ENCODE data around the gene FAM50A. TPM values are rescaled to one million over a fixed set of nuclear protein-coding genes. Genes with fewer than 3 reads are reported as not detected.

The FAM50A gene
- total RNA-seq, 1 donor from 2014 or later: 85.4 TPM

GRCh38 chrX:154469114-154469513, 25.2 kb downstream of the FAM50A start:
- peaks cover 7% of the 10 kb centered on the region for H3K36me3 Mint-ChIP-seq (ENCODE audit: low read depth)
- no peaks in the 10 kb centered on the region for H3K9me3 Mint-ChIP-seq
- H3K4me1 Mint-ChIP-seq: no peaks in the 10 kb centered on the region
- intact Hi-C loops (cut with micrococcal nuclease): no loop called here
- no peaks in the 10 kb centered on the region for H3K27me3 Mint-ChIP-seq
- DNase-seq: no peak
- H3K4me3 Mint-ChIP-seq: no peak overlapping the region
- no peak overlapping the region for H3K27ac Mint-ChIP-seq

DNA sequence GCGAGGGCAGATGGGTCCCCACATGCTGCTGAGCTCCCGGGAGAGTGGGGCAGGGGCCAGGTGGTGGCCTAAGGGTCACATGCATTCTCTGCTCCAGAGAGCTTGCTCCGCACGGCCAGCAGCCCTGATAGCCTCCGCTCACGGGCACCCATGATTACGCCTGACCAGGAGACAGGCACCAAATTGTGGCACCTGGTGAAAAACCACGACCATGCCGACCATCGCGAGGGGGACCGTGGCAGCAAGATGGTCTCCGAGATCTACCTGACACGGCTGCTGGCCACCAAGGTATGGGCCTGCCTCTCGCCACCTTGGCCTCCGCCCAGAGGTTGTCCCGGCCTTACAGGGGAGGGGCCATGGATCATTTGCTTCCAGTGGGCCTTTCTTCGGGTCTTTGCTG, 25.9 kb downstream of the FAM50A start:
- Mint-ChIP-seq H3K4me3 (no peak overlapping the region), H3K9me3 (no peaks in the 10 kb centered on the region), H3K27ac (no peak overlapping the region), H3K4me1 (no peaks in the 10 kb centered on the region), H3K36me3 (ENCODE audit: low read depth) (peaks cover 7% of the 10 kb centered on the region), H3K27me3 (no peaks in the 10 kb centered on the region)
- DNase-seq: no peak
- intact Hi-C loops (cut with micrococcal nuclease): no loop called here

- Mint-ChIP-seq H3K36me3 (ENCODE audit: low read depth) (peaks cover 9% of the 10 kb centered on the region), H3K4me3 (no peak overlapping the region), H3K4me1 (peaks cover 2% of the 10 kb centered on the region), H3K27ac (no peak overlapping the region), H3K27me3 (no peaks in the 10 kb centered on the region), H3K9me3 (no peaks in the 10 kb centered on the region)
- intact Hi-C loops (cut with micrococcal nuclease): no loop called here
- DNase-seq: no peak
These were observed 26.5 kb downstream of the FAM50A start for GRCh38 chrX:154470434-154470833.

DNA sequence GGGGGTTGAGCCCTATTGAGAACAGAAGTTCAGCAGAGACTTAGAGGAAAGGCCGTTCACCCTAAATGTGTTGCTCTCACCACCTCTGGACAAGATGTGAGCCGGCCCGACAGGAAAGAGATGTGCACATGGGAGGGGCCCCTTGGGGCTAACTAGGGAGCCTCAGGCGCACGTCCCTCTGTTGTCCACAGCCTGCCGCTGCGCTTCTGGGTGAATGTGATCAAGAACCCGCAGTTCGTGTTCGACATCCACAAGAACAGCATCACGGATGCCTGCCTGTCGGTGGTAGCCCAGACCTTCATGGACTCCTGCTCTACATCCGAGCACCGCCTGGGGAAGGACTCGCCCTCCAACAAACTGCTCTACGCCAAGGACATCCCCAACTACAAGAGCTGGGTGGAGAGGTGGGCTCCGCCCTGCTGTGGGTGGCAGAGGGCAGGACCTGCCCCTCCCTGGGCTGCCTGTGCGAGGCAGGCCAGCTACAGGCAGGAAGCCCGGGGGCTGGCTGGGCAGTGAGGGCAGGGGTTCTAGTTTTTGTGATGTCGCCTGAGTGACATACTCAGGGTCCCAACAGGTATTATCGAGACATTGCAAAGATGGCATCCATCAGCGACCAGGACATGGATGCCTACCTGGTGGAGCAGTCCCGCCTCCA, 27.1 kb downstream of the FAM50A start:
- peaks cover 5% of the 10 kb centered on the region for H3K4me1 Mint-ChIP-seq
- H3K27ac Mint-ChIP-seq: no peak overlapping the region
- peaks cover 11% of the 10 kb centered on the region for H3K36me3 Mint-ChIP-seq (ENCODE audit: low read depth)
- H3K9me3 Mint-ChIP-seq: no peaks in the 10 kb centered on the region
- no peak for DNase-seq
- H3K27me3 Mint-ChIP-seq: no peaks in the 10 kb centered on the region
- no peak overlapping the region for H3K4me3 Mint-ChIP-seq
- intact Hi-C loops (cut with micrococcal nuclease): no loop called here

DNA sequence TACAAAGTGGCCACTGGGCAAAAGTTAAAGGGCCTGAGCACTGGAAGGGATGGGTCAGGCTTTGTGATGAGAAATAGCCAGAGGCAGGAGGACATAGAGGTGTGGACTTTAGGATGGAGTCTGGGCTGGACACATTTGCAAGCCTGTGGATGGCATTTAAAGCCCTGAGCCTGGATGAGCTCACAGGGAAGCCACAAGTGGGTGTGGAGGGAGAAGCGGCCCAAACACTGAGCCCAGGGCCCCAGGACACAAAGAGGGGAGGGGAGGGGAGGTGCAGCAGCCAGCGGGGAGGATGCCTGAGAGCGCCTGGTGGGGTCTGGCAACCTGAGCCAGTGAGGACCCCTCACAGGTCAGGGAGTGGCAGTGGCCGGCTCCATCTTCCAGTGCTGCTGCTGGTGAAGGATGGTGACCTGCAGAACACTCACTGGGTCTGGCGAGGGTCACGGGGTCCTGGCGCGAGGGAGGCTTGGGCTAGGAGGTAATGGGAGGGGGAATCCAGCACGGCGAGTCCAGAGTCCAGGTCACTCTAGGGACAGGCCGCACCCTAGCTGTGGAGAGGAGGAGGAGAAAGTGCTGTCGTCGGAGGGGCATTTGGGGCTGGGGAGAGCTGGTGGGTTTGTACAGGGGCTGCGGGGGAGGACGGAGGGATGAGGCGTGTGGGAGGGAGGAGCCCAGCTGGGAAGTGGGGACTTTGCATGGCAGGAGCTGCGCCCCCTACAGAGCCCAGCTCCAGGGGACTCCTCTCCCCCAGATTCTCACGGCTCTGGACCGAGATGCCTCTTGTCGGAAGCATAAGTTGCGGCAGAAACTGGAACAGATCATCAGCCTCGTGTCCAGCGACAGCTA, 28.1 kb downstream of the FAM50A start:
- peaks cover 11% of the 10 kb centered on the region for H3K36me3 Mint-ChIP-seq (ENCODE audit: low read depth)
- H3K27me3 Mint-ChIP-seq: no peaks in the 10 kb centered on the region
- DNase-seq: no peak
- H3K27ac Mint-ChIP-seq: no peak overlapping the region
- peaks cover 5% of the 10 kb centered on the region for H3K4me1 Mint-ChIP-seq
- H3K9me3 Mint-ChIP-seq: no peaks in the 10 kb centered on the region
- no peak overlapping the region for H3K4me3 Mint-ChIP-seq
- intact Hi-C loops (cut with micrococcal nuclease): no loop called here

DNA sequence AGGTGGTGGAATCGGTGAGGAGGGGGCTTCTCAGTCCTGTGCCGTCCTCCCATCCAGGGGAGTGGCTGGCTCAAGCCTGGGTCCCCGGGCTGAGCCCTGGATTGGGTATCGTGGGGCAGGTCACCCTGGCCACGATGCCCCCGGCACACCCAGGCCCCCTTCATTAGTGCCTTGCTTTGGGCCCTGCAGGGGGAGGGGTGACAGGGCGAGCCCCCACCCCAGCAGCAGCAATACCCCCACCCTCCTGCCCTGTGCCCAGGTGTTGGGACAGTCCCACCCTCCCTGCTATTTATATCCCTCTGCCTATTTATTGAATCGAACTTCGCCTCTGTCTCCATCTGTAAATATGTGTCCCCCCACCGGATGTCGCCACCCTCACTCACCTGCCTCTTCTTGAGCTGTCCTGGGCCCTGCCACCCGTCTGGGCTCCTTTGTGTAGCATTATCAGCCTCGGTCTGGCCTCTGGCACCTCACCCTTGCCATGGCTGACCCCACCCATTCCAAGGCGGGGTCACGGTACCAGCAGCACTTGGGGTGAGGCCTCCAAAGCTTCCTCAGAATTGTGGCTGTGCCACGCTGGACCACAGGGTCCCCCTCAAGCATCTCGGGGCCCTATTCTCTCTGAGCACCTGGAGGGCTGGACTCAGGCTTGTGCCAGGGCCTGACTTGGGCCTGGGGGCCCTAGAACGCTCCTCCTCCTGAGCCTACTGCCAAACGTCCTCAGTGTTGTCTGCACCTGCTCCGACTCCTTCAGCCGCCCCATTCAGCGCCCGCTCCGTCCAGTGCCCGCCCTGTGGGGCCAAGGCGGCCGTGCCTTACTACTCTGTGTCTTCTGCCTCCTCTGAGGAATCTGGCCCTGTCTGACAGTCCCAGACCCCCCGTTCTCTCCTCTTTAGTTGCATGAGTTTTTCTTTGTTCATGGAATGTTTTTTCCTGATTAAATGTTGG, 29.0 kb downstream of the FAM50A start:
- intact Hi-C loops (cut with micrococcal nuclease): no loop called here
- peaks cover 11% of the 10 kb centered on the region for H3K36me3 Mint-ChIP-seq (ENCODE audit: low read depth)
- no peaks in the 10 kb centered on the region for H3K27me3 Mint-ChIP-seq
- DNase-seq: no peak
- H3K9me3 Mint-ChIP-seq: no peaks in the 10 kb centered on the region
- peaks cover 12% of the 10 kb centered on the region for H3K4me1 Mint-ChIP-seq
- H3K4me3 Mint-ChIP-seq: no peak overlapping the region
- no peak overlapping the region for H3K27ac Mint-ChIP-seq

GRCh38 chrX:154473683-154474082, 29.7 kb downstream of the FAM50A start:
- H3K36me3 Mint-ChIP-seq (ENCODE audit: low read depth): peaks cover 11% of the 10 kb centered on the region
- peaks cover 12% of the 10 kb centered on the region for H3K4me1 Mint-ChIP-seq
- H3K9me3 Mint-ChIP-seq: no peaks in the 10 kb centered on the region
- H3K27me3 Mint-ChIP-seq: no peaks in the 10 kb centered on the region
- no peak for DNase-seq
- no peak overlapping the region for H3K4me3 Mint-ChIP-seq
- H3K27ac Mint-ChIP-seq: no peak overlapping the region
- intact Hi-C loops (cut with micrococcal nuclease): no loop called here

DNA sequence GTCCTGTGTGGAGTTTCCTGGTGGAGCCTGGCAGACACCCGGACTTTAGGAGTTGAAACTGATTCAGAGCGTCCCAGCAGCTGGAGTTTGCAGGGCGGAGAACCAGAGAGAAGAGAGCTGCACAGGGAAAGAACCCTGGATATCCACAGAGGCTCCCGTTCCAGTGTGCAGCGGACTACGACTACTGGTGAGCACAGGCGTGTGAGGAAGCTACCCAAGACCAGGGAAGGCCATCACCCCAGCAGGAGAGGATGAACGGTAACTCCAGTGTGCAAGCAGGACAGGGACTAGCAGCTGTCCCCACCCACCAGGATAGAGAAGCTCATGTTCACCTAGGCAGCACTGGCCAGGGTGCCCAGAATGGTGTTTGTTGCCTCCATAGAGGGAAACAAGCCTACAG, 32.9 kb downstream of the FAM50A start:
- Mint-ChIP-seq H3K9me3 (no peaks in the 10 kb centered on the region), H3K27ac (peak overlapping the region; percentile 60), H3K4me1 (peaks cover 16% of the 10 kb centered on the region), H3K36me3 (ENCODE audit: low read depth) (peaks cover 9% of the 10 kb centered on the region), H3K27me3 (no peaks in the 10 kb centered on the region), H3K4me3 (peak overlapping the region; percentile 21)
- DNase-seq: no peak
- intact Hi-C loops (cut with micrococcal nuclease): loop anchor here (5.0 kb wide), 3 partner anchors 35 to 100 kb away; partner anchors contain the start of genes EMD, FAM50A and RPL10

GRCh38 chrX:154477891-154478477, 34.0 kb downstream of the FAM50A start:
- intact Hi-C loops (cut with micrococcal nuclease): loop anchor here (1.0 to 5.0 kb wide), 5 partner anchors 36 to 101 kb away; partner anchors contain the start of genes EMD, FAM3A, FAM50A and IKBKG
- H3K36me3 Mint-ChIP-seq (ENCODE audit: low read depth): peaks cover 7% of the 10 kb centered on the region
- DNase-seq: no peak
- H3K27ac Mint-ChIP-seq: peak overlapping the region; percentile 93
- no peaks in the 10 kb centered on the region for H3K9me3 Mint-ChIP-seq
- peaks cover 16% of the 10 kb centered on the region for H3K4me1 Mint-ChIP-seq
- H3K27me3 Mint-ChIP-seq: no peaks in the 10 kb centered on the region
- H3K4me3 Mint-ChIP-seq: peak overlapping the region; percentile 96

DNA sequence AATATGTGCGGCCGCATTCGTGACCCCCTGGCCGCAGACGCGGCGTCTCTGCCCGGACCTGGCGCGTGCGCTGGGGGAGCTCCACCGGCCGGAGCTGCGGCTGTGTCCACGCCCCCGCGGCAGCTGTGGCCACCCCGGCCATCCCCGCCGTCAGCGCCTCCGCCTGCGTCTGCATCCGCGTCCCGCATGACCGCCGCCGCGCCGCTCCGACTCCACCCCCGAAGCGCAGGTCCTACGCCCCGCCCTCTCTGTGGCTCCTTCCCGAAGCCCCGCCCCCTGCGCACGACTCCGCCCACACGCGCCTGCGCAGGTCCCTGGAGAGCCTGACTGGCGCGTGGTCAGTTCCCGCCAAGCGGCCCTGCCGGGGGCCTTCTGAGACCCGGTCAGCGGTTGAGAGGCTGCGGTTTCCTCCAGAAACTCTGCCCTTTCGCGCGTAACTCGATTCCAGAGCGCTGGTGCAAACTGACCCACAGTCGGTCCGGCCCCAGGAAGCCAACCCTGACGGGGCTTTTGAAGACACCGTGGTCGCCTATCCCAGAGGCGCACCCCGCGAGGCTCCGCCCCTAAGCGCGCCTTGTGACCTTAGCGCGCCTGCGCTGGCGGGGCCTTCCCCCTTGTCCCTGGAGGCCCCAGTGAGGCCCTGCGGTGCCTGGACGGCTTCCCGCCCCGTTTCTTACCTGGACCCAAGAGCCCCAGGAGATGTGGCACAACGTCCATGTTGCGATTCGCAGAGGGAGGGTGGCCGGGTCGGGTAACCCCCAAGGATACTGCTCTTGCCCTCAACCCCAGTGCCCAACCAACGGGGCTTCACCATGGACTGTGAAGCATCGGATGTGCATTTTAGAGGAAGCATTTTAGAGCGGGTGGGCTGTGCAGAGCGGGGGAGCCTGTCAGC, 35.0 kb downstream of the FAM50A start, which contains the start of gene LAGE3:
TSS of gene LAGE3 (minus strand) at position 554 of the 895 bp plus-strand sequence. CDS start at position 188, 366 bp downstream.
- peak; percentile 99 for DNase-seq
- Mint-ChIP-seq H3K36me3 (ENCODE audit: low read depth) (peaks cover 8% of the 10 kb centered on the region), H3K4me1 (peaks cover 20% of the 10 kb centered on the region), H3K4me3 (peak within 1 kb of the TSS; percentile 96), H3K27ac (peak within 1 kb of the TSS; percentile 93), H3K9me3 (no peaks in the 10 kb centered on the region), H3K27me3 (no peaks in the 10 kb centered on the region)
- intact Hi-C loops (cut with micrococcal nuclease): loop anchor here (1.0 to 5.0 kb wide), 7 partner anchors 11 to 102 kb away; partner anchors contain the start of genes EMD, FAM3A, FAM50A and IKBKG

DNA sequence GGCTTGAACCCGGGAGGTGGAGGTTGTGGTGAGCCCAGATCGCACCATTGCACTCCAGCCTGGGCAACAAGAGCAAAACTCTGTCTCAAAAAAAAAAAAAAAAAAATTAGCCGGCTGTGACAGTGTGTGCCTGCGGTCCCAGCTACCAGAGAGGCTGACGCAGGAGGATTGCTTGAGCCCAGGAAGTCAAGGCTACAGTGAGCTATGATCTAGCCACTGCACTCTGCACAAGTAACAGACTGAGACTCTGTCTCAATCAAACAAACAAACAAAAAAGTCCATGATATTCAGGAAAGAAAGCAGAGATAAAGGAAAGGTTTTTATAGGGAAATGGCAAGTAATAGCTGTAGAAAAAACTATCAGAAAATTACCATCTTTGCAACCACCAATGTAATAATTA, 37.3 kb downstream of the FAM50A start:
- Mint-ChIP-seq H3K36me3 (ENCODE audit: low read depth) (peaks cover 7% of the 10 kb centered on the region), H3K4me3 (no peak overlapping the region), H3K27ac (no peak overlapping the region), H3K4me1 (peaks cover 17% of the 10 kb centered on the region), H3K9me3 (no peaks in the 10 kb centered on the region), H3K27me3 (no peaks in the 10 kb centered on the region)
- no peak for DNase-seq
- intact Hi-C loops (cut with micrococcal nuclease): no loop called here

DNA sequence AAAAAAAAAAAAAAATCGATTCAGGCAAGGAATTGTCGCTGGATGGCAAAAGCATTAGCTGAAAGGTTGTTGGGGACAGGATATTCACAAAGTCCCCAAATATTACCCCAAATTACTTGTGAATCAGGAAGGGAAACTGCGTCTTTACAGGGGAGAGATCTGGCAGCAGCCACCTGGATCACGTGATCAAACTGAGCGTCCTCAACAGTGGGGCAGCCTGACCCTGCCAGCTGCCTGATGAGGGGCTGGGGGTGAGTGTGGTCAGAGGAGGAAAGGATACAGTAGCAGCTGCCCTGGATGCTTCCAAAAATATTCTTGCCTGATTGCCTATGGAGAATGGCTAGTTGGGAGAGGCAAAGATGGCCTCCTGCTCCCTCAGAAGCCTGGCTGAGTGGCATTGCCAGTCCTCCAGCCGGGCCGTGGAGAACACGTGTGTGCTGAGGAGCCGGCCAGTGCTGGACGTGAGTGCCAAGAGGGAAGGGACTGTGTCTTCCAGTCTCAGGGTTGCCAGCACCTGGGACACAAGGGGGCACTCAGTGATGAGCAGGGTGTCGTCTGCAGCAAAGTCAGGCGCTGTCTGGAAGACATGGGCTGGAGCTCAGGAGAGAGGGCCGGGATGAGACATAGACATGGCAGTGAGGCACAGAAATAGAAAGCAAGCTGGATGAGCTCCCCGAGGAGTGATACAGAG, 38.1 kb downstream of the FAM50A start:
- intact Hi-C loops (cut with micrococcal nuclease): no loop called here
- no peak overlapping the region for H3K4me3 Mint-ChIP-seq
- no peak overlapping the region for H3K27ac Mint-ChIP-seq
- no peaks in the 10 kb centered on the region for H3K9me3 Mint-ChIP-seq
- peaks cover 7% of the 10 kb centered on the region for H3K36me3 Mint-ChIP-seq (ENCODE audit: low read depth)
- no peak for DNase-seq
- H3K4me1 Mint-ChIP-seq: peaks cover 19% of the 10 kb centered on the region
- H3K27me3 Mint-ChIP-seq: no peaks in the 10 kb centered on the region
